K562 (cell line): ENCODE results near the gene LONRF2. TPM values are rescaled to one million over a fixed set of nuclear protein-coding genes. Genes with fewer than 3 reads are reported as not detected.
A peak's percentile ranks its signal among the peaks of the same experiment; 100 is the strongest.

ENCODE experiments used
- BMI1 ChIP-seq: fragments of 150-350 bp; IDR thresholded peaks from 2 replicates; pipeline ENCODE4 v1.6.1; 2014; ENCODE audit warnings: low read length
- C11orf30 ChIP-seq: fragments of 450-650 bp; IDR thresholded peaks from 2 replicates; pipeline ENCODE4 v1.6.1; 2016; ENCODE audit warnings: low read depth, mild to moderate bottlenecking
- COPS2 ChIP-seq: fragments of 450-650 bp; conservative IDR thresholded peaks from 2 replicates; pipeline ENCODE4 v1.6.1; 2016; ENCODE audit warnings: mild to moderate bottlenecking, moderate library complexity
- CREB1 ChIP-seq, 2 experiments: sonication (generic) in 1 of 2; formaldehyde crosslinking in 1 of 2; IDR thresholded peaks; 2 replicates each; pipeline versions ENCODE4 v1.6.1 to v1.8.0; 2012 to 2022; ENCODE audit warnings: inconsistent platforms in 1 of 2, mild to moderate bottlenecking in 1 of 2, missing genetic modification reagents in 1 of 2, moderate library complexity in 1 of 2
- CREB3 ChIP-seq: fragments of 450-650 bp; conservative IDR thresholded peaks from 2 replicates; pipeline ENCODE4 v1.6.1; 2016; ENCODE audit warnings: missing genetic modification characterization, low read depth, mild to moderate bottlenecking, missing compliant biosample characterization, moderate library complexity
- FOXA3 ChIP-seq, 2 experiments: fragments of 450-650 bp in 1 of 2; sonication (generic) in 1 of 2; formaldehyde crosslinking; IDR thresholded peaks in 1 of 2; conservative IDR thresholded peaks in 1 of 2; 2 replicates each; pipeline versions ENCODE4 v1.4.0 to v1.8.0; 2020 to 2022; ENCODE audit warnings: mild to moderate bottlenecking in 2 of 2, missing genetic modification reagents in 1 of 2
- HDAC8 ChIP-seq: fragments of 450-650 bp; IDR thresholded peaks from 2 replicates; pipeline ENCODE4 v1.6.1; 2016; ENCODE audit warnings: mild to moderate bottlenecking, missing genetic modification characterization, moderate library complexity, missing compliant biosample characterization
- MITF ChIP-seq: IDR thresholded peaks from 2 replicates; pipeline ENCODE4 v1.6.1; 2014; ENCODE audit warnings: antibody characterized with exemption
- MXI1 ChIP-seq: IDR thresholded peaks from 2 replicates; pipeline ENCODE4 v1.6.1; 2011; ENCODE audit warnings: low read depth, mild to moderate bottlenecking, improper control_type of control experiment, low read length
- MYBL2 ChIP-seq, 2 experiments: fragments of 450-650 bp in 1 of 2; sonication (generic) in 1 of 2; formaldehyde crosslinking in 1 of 2; IDR thresholded peaks; 2 replicates each; pipeline versions ENCODE4 v1.6.1 to v1.8.1; 2017 to 2022; ENCODE audit warnings: borderline replicate concordance in 1 of 2, inconsistent platforms in 1 of 2, low read depth in 1 of 2, mild to moderate bottlenecking in 1 of 2, missing genetic modification reagents in 1 of 2, moderate library complexity in 1 of 2
- RUNX1 ChIP-seq: sonication (generic); IDR thresholded peaks from 2 replicates; pipeline ENCODE4 v1.6.1; 2016; ENCODE audit warnings: antibody characterized with exemption, low read depth
- SETDB1 ChIP-seq: IDR thresholded peaks from one replicate; pipeline ENCODE4 v1.6.1; 2012; ENCODE audit warnings: low read length, control low read depth, inconsistent platforms
- SMARCE1 ChIP-seq: fragments of 450-650 bp; IDR thresholded peaks from 2 replicates; pipeline ENCODE4 v1.7.1; 2016; ENCODE audit warnings: mild to moderate bottlenecking
- ZBTB5 ChIP-seq: fragments of 450-650 bp; IDR thresholded peaks from 2 replicates; pipeline ENCODE4 v1.6.1; 2017; ENCODE audit warnings: antibody characterized with exemption
- ZNF408 ChIP-seq: fragments of 250-450 bp; sonication (Bioruptor Pico); IDR thresholded peaks from 2 replicates; pipeline ENCODE4 v1.4.0; 2020; ENCODE audit warnings: low read depth, mild to moderate bottlenecking, moderate library complexity
- ZNF655 ChIP-seq: fragments of 250-450 bp; sonication (Bioruptor Pico); IDR thresholded peaks from 2 replicates; pipeline ENCODE4 v1.5.0; 2021
- ZNF696 ChIP-seq: fragments of 250-450 bp; sonication (Bioruptor Pico); conservative IDR thresholded peaks from 2 replicates; pipeline ENCODE4 v1.4.0; 2020; ENCODE audit warnings: mild to moderate bottlenecking, moderate library complexity
- ZNF717 ChIP-seq: fragments of 250-450 bp; sonication (Bioruptor Pico); IDR thresholded peaks from 2 replicates; pipeline ENCODE4 v1.5.0; 2021
- ZNF766 ChIP-seq: fragments of 200-800 bp; sonication (Bioruptor generic); conservative IDR thresholded peaks from 2 replicates; pipeline ENCODE4 v1.6.1; 2016; ENCODE audit warnings: missing genetic modification characterization, missing compliant biosample characterization
- ZSCAN32 ChIP-seq: fragments of 450-650 bp; formaldehyde crosslinking; IDR thresholded peaks from 2 replicates; pipeline ENCODE4 v1.4.0; 2020; ENCODE audit warnings: mild to moderate bottlenecking, moderate library complexity
- polyA plus RNA-seq, 8 experiments: library from polyadenylated mRNA; depleted of rRNA in 4 of 8; stranded (reverse) in 5 of 8; unstranded in 3 of 8; fragments of >200 nt; fragmentation: Nextera tagmentation in 2 of 8; fragmentation: Illumina TruSeq in 1 of 8; extraction: Ambion mirVana in 2 of 8; extraction: Trizol in 1 of 8; gene quantifications; 2 replicates each; pipeline versions ENCODE4 v1.2.1 to v1.2.3, GENCODE V29; 2011 to 2014; ENCODE audit warnings: inconsistent platforms in 1 of 8, missing spikeins in 1 of 8
- total RNA-seq, 7 experiments: library from RNA; depleted of rRNA in 6 of 7; stranded (reverse); fragments of >200 nt in 6 of 7; fragmentation: Illumina TruSeq in 2 of 7; extraction: Trizol in 2 of 7; gene quantifications; 2 replicates each; pipeline versions ENCODE4 v1.2.1 to v1.2.3, GENCODE V29; 2011 to 2021; ENCODE audit warnings: low replicate concordance in 1 of 7

The LONRF2 gene
- total and polyA plus RNA-seq, 9 of the 15 experiments (the other 6 are each of a cell fraction or from before 2014, with no cell fraction given) = 0.35 to 5.0 (median 2.7) TPM

GRCh38 chr2:100291152-100291970 lies 30.9 kb downstream of the LONRF2 start (continued):
- TF ChIP-seq MITF = 0 out of 2 replicates have a peak, but pooled peaks have one; percentile 26
- TF ChIP-seq C11orf30 = peak; percentile 76
- TF ChIP-seq HDAC8 = peak; percentile 83
- no peak for TF ChIP-seq ZSCAN32 (CRISPR knock-in tag)
- peak; percentile 59 for TF ChIP-seq ZNF766
- TF ChIP-seq MYBL2 (IDR thresholded peaks at IDR 0.05; ENCODE audit: low read depth) = no peak
- TF ChIP-seq MYBL2 (CRISPR knock-in tag; IDR thresholded peaks at IDR 0.05; ENCODE audit: borderline replicate concordance) = no peak
- TF ChIP-seq MXI1 = peak; percentile 47; the same call in 1 of the 2 replicates
- TF ChIP-seq ZBTB5 = peak; percentile 41; the same call in 1 of the 2 replicates
- peak; percentile 99 for TF ChIP-seq SMARCE1
- TF ChIP-seq BMI1 = no peak
- TF ChIP-seq ZNF408 (CRISPR knock-in tag) = no peak
- TF ChIP-seq SETDB1 = no peak
- TF ChIP-seq ZNF717 (CRISPR knock-in tag) = no peak
- TF ChIP-seq CREB3 (tag) = peak; percentile 18; the same call in 1 of the 2 replicates
- TF ChIP-seq COPS2 = no peak
- no peak for TF ChIP-seq ZNF655 (CRISPR knock-in tag)
- no peak for TF ChIP-seq FOXA3 (CRISPR knock-in tag; conservative IDR thresholded peaks at IDR 0.05 in 1 of 2, IDR thresholded peaks at IDR 0.05 in 1 of 2)
- TF ChIP-seq RUNX1 = peak; percentile 74; the same call in 1 of the 2 replicates
- TF ChIP-seq ZNF696 (CRISPR knock-in tag) = no peak
- TF ChIP-seq CREB1 (IDR thresholded peaks at IDR 0.05) = peak; percentile 80
- peak; percentile 74; the same call in 1 of the 2 replicates for TF ChIP-seq CREB1 (CRISPR knock-in tag; IDR thresholded peaks at IDR 0.05)
